Stimulated activated CD8-positive, alpha-beta memory T cell treated with anti-CD3 and anti-CD28 coated beads, Interleukin-12 subunit alpha, Interleukin-12 subunit beta, amount 100 ng/mL, for 24 hours (primary cell): ENCODE results near the gene FNTB.
A peak's percentile ranks its signal among the peaks of the same experiment; 100 is the strongest.
"Not testable (repeated sequence)": the region's sequence is repeated elsewhere in the genome, so short reads cannot be mapped to it uniquely, and the experiment has no call there.

Source experiments
- DNase-seq: peaks from one replicate; pipeline ENCODE4 v3.0.0-alpha.2; 2020; ENCODE audit errors: extremely low read depth

FNTB gene

DNA sequence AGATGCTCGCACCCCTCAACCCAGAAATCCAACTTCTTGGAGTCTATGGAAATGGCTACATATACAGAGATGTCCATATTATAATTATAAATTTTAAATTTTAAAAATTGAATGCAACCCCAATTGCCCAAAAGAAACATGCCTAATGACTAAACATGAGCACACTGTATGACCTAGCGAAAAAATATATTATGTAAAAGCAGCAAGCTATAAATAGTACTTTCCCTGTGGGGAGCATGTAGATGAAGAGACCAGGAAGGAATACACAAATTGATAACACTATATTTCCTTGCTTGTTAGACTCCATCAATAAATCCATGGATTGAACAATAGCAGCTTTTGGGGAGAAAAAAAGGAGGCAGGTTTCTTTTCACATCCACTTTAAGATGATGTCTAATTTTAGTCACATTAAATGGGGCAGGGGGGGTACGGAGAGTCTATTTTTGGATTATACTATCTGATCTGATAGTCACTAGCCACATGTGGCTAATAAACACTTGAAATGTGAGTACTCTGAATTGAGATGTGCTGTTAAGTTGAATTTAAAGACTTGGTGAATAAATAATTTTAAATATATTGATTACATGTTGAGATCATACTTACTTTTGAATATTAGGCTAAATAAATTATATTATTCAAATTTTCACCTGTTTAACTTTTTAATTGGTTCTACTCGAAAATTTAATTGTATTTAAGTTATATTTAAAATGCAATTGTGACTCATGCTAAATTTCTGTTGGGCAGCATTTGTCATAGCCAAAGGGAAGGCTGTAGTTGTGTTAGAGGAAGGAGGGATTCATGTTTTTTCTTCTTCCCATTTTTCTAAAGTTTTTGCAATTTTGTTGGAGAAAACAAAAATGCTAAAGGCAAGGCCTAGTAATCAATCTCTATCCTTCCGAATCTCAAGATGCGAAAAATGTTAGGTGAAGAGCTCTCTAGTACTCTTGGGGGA lies 98.1 kb downstream of the FNTB start:
- DNase-seq = no peak

DNA sequence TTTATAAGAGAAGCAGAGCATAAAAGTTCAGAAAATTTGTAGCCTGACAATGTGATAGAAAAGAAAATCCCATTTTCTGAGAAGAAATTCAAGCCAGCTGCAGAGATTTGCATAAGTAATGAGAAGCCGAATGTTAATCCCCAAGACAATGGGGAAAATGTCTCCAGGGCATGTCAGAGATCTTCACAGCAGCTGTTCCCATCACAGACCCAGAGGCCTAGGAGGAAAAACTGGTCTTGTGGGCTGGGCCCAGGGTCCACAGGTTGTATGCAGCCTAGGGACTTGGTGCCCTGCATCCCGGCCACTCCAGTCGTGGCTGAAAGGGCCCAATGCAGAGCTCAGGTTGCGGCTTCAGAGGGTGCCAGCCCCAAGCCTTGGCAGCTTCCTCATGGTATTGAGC lies 100.0 kb downstream of the FNTB start:
- DNase-seq = not testable (repeated sequence)

DNA sequence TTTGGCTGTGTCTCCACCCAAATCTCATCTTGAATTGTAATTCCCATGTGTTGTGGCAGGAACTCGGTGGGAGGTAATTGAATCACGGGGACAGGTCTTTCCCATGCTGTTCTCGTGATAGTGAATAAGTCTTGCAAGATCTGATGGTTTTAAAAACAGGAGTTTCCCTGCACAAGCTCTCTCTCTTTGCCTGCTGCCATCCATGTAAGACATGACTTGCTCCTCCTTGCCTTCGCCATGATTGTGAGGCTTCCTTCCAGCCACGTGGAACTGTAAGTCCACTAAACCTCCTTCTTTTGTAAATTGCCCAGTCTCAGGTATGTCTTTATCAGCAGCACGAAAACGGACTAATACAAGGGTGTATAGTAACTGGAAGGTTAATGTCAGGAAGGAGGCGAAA lies 101.1 kb downstream of the FNTB start:
- DNase-seq = not testable (repeated sequence)

DNA sequence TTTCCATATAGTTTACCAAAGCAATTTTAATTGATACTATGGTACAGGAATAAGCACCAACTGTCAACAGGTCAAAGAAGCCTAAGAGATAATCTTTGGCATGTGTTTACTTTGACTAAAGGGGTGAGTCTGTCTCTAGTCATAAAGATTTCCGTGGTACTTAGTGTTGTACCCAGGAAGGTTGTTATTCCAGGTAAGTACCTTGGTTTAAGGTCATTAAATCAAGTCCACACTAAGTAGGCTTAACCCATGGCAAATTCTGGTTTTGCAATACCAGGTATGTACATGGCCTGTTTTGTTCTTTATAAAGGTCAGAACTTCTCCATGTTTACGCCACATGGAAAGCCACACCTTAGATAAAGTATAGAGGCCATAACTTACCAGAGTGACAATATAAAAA lies 105.7 kb downstream of the FNTB start:
- DNase-seq = no peak

DNA sequence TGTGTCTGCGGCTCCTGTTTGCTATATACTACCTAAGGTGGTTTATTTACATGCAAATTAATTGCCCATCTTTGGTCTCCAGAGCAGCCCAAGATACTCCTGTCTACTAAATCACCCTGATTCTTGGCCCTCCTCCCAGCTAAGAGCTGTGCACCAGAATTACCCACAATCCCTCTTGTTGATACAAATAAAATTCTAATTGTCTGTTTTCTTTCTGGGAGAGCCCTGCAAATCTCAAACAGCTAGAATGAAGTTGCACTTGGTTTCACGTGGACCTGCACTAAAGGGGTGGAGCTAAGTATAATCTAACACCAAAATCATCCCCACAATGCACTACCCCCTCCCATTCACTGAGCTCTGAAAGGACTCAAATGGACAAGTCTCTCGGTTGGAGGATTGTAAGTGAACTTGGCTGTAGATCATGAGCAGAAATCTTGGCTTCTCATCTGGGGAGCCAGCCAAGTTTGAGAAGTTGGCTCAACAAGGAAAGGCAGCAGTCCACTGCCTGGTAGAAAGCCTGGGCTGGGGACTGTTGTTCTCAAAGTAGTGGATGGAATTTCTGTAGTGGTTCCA lies 109.0 kb downstream of the FNTB start:
- no peak for DNase-seq

DNA sequence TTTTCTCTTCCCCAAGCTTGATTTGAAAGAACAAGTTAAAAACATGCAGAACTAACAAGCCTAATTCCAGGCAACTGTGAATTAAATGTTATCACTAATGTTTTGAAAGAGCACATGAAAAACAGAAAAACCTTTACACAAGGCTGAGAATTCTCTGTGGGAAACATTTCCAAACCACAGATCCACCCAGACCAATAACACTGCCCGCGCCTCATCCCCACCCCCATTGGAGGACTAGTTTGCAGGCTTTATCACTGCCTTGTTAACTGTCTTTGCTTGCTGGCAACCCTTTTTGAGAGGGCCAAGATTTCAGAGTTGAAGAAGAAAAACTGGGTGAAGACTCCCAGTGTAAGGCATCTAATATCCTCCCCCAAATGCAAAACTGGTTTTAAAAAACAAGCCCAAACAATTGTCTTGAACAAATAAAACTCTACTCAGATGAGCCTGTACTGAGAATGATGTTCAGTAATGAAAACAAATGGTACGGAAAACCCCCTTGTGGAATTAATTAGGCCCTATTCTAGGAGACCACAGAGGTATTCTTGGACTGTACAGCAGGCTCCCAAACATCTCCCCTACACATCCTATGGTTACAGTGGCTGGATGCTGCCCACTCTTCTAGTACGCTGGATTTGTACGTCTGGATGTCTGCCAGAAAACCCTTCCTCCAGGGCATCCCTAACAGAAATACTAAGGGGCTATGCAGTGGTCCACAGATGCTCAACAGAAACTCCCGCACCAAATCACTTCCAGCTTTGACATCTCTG lies 109.8 kb downstream of the FNTB start:
- DNase-seq = no peak

DNA sequence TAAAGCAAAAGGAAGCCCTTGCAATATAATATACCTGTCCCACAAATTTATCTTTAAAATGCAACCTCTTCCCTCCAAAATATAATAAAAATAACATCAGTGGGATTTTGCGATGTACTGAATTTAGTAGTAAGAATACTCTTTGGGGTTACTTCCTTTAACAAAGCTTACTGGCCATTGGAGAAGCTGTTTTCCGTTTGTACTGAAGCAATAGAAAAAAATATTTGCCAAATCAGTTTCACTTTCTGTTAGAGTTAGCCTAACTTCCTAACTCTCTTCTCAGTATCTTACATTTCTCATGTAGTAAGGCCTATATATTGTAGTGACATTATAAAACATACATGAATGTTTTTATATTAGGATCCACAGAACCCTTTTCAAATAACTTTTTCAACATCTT lies 111.9 kb downstream of the FNTB start:
- DNase-seq = no peak

DNA sequence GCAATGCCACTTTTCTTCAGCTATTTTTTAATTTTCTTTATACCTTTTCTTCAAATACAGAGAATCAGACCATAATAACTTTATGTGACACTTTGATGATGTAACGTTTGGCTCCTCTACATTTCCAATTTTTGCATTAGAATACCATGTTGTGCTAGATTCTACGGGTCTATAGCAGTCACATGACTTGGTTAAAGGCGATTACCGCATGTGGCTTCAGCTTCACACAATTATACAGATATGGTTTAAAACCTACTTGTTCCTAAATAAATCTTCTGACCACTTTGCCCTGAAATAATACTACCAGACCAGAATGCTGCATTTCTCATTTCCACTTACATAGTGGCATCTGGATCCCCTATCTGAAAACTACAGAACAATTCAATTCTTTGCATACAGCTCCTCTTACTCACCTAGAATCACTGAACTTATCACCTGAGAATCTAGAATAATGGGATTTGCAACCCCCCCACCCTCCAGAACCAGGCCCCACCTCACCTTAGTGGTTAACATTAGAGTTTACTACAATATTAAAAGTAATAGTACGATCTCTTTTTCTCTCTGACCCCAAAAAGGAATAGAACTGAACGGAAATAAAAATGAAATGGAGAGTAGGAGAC lies 114.3 kb downstream of the FNTB start:
- DNase-seq = no peak

DNA sequence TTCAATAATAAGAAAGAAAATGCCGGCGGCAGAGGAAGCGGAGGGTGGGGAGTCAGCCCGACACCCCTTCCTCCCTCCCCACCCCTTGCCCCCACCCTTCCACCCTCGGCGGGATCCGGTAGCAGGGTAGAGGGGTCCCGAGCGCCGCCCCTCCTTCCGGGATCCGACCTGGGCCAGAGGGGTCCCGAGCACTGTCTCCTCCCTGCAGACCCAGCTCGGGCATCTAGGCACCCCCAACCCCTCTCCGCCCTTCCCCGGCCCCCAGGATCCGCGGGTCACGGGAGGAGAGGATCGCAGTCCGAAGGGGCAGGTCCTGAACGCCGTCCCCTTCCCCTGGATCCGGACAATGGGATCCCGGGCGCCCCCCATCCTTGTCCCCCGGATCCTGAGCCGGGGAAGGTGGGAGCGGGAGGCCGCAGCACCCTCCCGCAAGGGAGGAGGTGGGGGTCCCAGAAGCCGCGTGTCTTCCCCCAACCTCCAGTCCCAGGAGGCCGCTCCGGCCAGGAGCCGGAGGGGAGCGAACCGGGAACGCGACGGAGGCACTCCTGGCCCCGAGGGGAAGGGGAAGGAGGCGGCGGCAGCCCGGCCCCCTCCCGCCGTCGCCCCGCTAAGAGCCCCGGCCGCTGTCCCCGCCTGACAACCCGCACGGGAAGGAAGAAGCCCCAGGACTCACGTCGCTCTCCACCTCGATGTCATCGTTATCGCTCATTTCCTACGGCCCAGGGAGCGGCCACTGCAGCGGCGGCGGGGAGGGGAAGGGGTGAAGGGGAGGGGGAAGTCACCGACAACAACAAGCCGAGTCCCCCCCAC lies 115.1 kb downstream of the FNTB start:
- DNase-seq = no peak

DNA sequence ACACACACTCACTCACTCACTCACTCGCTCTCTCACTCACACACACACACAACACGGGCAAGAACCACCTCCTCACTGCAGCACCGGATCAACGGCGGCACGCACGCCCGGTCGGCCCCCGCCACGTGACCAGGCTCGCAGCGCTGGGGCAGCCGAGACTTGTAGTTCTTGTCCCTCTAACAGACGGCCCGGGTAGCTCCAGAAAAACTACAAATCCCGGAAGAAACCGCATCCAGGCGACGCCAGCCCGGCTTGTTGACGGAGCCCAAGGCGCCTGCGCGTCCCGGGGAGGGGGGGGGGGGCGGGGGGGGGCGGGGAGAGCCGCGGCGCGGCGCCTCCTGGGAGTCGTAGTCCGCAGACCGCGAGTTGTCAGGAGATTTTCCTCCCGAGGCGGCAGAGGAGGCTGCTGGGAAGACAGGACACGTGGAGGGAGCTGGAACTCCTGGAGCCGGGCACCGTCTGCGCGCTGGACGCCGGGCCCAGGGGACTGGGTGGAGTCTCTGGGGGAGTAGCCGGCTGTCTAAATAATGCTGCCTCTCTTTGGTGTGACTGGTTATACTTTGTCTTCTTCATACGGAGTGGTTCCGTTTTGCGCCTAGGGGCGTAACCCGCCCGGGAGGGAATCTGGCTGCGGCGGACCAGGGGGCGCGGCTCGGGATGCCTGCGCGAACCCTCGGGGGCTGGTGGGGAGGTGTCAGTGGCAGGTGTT lies 115.9 kb downstream of the FNTB start, which contains the start of gene MAX:
MAX (minus strand) TSS at position 77 of the 709 bp plus-strand sequence. CDS start 178 bp downstream, outside the sequence.
- peak; percentile 97 for DNase-seq

DNA sequence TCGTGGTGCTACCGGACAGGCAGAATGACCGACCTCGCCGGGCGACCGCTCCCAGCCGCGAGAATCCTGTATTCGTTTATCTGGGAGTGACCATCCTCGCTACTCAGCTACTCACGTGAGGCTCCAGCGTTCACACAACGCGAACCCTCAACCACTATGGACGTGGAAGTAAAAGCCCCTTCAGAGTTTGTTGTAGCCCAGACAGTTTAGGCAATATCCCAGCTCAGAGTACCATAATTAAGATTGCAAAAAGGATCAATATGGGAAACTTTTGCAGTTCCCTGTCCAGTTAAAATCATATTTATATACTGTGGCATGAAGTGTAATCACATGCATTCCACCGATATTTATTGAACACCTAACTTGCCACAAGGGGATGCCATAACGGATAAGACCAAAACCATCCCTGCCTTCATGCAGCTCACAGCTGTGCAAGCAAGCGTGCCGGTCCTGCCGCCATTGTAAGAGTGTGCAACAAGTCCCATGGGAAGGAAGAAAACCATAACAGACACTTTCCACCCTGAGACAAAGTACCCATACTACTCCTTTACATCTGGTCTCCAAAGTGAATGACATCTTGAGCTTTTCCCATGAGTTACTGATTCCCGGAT lies 116.6 kb downstream of the FNTB start:
- no peak for DNase-seq

DNA sequence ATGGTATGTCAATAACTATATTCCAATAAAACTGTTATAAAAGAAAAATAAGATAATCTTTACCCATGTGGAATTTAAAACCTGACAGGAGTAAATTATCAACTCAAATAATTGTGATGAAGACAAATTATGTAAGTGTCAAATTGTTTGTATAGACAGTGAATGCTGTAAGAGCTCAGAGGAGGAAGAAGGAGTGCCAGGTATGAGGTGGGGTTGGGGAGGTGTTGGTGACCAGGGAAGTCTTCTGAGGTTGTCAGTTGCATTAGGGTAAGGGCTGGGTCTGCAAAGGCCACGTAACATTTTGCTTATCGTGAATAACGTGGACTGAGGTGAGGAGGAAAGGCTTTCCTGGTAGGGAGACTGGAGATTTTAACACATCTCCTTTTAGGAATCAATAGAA lies 118.1 kb downstream of the FNTB start:
- DNase-seq = no peak

DNA sequence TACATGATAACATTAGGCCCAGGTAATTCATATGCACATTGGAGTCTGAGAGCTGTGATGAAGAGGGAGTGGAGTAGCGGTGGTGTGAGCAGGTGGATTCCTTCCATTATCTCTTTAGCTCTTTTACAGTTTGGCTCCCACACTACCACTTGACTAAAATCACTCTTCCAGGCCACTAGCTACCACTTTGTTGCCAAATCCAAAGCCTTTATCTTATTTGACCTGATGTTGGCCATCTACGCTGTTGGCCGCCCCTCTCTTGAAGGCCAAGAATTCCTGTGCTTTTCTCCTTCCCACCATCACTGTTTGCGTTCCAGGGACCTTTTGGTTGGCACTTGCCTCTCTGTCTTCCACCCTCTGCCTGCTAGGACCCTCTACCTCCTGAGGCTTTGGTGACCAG lies 119.6 kb downstream of the FNTB start:
- no peak for DNase-seq

DNA sequence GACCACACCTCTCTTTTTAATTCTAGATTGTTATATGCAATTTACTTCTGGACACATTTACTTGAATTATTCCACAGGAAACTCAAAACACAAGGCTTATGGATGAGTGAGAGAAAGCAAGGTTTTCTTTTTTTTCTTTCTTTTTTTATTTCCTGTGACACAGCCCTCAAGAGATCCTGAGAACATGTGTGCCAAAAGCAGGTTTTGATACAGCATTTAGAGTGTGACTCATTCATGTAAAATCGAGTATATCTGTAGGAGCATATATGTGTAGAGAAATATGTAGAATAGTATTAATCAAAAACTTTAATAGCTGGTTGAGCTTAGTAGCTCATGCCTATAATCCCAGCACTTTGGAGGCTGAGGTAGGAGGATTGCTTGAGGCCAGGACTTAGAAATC lies 120.0 kb downstream of the FNTB start:
- no peak for DNase-seq

DNA sequence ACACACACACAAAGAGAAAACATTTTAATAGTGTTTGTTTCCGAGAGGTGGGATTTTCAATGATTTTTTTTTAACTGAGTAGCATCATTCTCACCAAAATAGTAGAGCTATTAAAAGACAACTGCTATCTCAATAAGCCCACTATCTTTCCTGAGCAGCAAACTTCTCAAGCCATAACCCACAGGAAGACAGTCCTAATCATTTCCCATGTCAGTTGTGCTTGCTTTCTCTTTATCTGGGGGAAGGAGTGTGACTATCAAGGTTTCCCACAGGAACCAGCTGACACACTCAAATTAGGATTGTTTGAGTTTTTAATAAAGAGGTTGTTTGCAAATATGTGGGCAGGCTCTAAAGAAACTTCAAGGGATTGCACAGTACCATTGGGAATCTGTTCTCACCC lies 120.5 kb downstream of the FNTB start:
- no peak for DNase-seq

DNA sequence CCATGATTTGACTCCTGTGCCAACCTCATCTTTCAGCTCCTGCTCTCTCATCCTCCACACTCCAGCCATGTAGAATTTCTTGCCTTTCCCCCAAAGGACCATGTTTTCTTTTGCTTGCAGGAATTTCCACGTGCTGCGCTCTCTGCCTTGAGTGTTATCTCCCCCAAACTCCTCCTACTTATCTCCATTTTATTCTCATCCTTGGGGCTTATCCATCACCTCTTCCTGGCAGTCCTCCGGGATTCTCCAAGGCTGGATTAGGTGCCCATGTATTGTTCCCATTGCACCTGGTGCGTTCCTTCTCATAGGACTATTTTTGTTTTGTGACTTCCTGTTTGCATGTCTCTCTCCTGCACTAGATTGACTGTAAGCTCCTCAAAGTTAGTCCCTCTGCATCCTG lies 122.7 kb downstream of the FNTB start:
- no peak for DNase-seq

DNA sequence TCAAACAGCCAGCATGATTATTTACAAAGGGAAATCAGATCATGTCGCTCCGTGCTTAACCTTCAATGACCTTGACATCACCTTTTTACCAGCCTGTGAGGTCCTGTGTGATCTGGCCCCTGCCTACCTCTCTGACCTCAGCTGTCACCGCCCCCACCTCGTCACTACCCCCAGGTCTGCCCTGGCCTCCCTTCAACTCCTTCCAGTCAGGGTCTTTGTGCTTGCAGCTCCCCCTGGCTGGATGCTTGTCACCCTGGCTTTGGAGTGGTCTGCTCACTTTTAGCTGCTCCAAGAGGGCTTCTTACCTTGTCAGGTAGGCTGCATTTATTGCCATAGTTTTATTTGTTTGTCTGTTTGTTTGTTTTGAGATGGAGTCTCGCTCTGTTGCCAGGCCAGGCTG lies 123.8 kb downstream of the FNTB start:
- DNase-seq = no peak
